ENCODE results near the gene RAPGEF5.

GRCh38 chr7:22184549-22185199, 172.3 kb downstream of the RAPGEF5 start:
- TF ChIP-seq, protein P1, sequence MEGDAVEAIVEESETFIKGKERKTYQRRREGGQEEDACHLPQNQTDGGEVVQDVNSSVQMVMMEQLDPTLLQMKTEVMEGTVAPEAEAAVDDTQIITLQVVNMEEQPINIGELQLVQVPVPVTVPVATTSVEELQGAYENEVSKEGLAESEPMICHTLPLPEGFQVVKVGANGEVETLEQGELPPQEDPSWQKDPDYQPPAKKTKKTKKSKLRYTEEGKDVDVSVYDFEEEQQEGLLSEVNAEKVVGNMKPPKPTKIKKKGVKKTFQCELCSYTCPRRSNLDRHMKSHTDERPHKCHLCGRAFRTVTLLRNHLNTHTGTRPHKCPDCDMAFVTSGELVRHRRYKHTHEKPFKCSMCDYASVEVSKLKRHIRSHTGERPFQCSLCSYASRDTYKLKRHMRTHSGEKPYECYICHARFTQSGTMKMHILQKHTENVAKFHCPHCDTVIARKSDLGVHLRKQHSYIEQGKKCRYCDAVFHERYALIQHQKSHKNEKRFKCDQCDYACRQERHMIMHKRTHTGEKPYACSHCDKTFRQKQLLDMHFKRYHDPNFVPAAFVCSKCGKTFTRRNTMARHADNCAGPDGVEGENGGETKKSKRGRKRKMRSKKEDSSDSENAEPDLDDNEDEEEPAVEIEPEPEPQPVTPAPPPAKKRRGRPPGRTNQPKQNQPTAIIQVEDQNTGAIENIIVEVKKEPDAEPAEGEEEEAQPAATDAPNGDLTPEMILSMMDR (conservative IDR thresholded peaks at IDR 0.05; ENCODE audit: low read depth, low read length) = no peak
- TF ChIP-seq EZH2 (IDR thresholded peaks at IDR 0.05; ENCODE audit: low read length, unreplicated experiment) = no peak

All from PC-3 (cell line).